Stimulated activated CD4-positive, alpha-beta T cell treated with anti-CD3 and anti-CD28 coated beads, Interleukin-2, amount 100 ng/mL, for 48 hours (primary cell): ENCODE results near the gene KRTAP2-1.
"Not testable (repeated sequence)": the region's sequence is repeated elsewhere in the genome, so short reads cannot be mapped to it uniquely, and the experiment has no call there.

Experiments used
- DNase-seq, 2 donors: peaks; one replicate each; pipeline ENCODE4 v3.0.0-alpha.2; 2020

KRTAP2-1 gene

DNA sequence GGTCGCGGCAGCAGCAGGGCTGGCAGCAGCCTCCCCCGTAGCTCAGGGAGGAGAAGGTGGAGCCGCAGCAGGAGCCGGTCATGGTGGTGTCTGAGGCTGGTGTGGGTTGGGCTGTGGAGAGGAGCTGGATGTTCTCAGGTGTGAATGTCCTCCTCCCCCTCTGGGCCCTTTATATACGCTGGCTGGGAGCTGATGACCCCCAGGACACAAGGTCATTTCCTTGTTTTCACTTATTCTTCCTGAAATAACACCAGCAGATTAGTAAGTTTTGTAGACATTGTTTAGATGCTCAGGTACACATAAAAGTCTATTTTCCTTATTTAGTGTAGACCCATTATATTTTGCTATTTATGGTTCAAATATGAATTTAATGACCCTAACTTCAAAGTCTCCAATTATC, 8.0 kb upstream of the KRTAP2-1 start, which contains the start of gene KRTAP2-2:
KRTAP2-2 (minus strand) TSS at position 101 of the 400 bp plus-strand sequence; CDS start at position 82, 19 bp downstream.
- DNase-seq = not testable (repeated sequence)

DNA sequence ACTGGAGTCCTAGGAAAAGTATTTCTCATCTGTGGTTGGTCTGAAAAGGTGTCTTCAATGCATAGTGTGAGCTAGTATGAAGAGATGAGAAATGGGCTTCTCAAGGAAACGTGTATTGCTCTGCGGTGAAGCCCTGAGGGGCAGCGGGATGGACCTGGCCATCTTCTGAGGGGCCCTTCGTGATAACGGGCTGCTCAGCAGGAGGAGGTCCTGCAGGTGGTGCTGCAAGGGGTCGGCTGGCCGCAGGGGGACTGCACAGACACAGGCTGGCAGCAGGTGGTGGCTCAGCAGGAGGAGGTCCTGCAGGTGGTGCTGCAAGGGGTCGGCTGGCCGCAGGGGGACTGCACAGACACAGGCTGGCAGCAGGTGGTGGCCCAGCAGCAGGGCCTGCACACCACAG, 7.4 kb upstream of the KRTAP2-1 start:
- not testable (repeated sequence) for DNase-seq

DNA sequence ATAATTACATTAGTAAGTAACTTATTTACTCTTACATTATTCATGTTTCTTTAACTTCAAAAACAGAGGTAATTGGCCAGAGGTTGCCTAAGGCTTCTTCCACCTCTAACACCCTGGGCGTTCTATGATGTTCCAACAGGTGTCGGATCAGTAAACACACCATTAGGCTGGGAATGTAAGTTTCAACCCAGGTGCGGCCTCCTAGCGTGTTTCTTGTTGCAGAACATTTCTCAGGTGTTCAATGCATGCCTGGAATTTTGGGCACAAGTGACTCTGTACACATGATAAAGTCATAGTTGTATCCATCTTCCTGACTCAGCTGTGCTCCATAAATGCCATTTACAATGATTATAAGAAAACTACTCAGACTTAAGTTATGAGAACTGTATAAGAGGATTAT, 6.9 kb upstream of the KRTAP2-1 start:
- no peak for DNase-seq

DNA sequence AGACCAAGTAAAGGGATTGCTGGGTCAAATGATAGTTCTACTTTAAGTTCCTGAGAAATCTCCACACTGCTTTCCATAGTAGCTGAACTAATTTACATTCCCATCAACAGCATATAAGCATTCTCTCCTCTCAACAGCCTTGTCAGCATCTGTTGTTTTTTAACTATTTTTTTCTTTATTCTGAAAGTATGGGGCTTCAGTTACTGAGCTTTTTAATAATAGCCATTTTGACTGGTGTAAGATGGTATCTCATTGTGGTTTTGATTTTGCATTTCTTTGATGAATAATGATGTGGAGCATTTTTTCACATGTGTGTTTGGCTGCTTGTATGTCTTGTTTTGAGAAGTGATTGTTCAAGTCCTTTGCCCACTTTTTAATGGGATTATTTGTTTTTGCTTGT, 5.5 kb upstream of the KRTAP2-1 start:
- DNase-seq = no peak

DNA sequence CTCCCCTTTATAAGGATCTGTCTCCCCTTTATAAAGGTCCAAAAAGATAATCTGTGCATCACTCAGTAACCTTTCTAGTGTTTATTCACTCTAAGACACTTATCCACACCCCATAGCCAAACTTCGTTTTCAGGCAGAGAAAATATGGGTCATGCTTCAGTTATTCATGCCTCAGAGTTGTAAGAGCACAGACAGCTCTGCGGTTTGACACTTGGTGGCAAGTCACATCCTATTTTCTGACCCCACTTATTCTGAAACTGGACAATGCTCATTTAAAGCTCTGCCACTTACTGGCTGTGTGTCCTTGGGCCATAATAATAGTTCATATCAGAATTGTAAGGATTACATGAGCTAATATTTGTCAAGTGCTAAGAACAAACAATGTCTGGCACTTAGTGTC, 2.0 kb upstream of the KRTAP2-1 start:
- DNase-seq = no peak

DNA sequence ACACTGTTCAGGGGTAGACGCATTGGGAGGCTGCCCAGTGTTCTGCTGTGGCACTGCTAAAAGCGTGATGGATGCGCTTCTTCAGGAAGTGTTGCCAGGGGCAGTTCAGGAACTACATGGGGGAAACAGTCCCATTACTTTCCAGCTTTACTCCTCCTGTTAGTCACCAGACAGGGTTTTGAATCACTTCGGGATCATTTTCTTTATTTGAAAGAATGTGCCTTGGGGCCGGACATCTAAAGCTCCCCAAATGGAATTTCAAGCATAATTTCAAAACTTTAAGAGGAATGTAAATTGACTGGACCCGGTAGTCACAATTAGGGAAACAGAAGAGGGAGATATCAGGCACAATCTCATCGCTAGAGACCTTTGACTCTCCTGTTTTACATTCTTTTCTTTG, 1.3 kb upstream of the KRTAP2-1 start:
- no peak for DNase-seq

DNA sequence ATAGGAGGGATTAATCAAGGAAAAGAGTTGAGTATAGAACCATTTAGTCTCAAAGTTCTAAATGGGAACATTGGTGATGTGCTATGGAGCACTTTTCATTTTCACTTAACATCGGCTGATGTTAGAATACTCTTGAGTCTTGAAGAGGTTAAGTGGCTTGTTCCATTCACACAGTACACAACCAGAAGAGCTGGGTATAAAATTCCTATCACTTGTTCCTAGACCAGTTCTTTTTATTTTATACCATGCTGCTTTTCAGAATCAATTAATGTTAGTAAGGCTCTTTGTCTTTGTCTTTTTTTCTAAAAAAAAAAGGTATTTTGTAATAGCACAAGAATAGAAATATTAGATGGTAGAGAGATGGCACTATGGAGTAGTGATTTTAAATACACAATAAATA, 4.2 kb downstream of the KRTAP2-1 start:
- no peak for DNase-seq

DNA sequence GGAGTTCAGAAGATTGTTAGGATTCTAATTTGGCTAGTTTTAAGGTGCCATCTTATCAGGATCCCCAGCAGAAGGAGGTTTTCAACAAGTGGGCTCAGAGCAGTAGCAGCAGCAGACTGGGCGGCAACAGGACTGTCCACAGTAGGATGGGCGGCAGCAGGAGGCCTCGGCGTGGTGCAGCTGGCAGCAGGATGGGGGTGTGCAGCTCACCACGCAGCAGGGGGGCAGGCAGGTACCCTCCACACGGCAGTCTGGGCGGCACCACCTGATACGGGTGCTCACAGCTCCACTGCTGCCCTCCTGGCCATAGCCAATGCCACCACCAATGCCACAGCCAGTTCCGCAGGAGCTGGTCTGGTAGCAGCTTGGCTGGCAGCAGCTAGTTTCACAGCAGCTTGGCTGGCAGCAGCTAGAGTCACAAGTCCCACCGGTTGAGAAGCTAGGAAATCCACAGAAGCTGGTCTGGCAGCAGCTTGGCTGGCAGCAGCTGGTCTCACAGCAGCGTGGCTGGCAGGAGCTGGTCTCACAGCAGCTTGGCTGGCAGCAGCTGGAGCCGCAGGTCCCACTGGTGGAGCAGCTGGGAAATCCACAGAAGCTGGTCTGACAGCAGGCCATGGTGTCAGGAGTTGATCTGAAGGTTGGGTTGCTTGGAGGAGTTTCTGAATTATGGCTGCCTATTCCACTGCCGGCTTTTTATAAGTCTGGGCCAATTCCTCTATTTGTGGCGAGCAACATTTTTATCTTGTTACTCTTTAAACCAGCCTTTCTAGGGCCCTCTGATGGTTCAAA, 6.1 kb downstream of the KRTAP2-1 start, which contains the start of gene KRTAP1-1:
KRTAP1-1 (minus strand) TSS at position 668 of the 789 bp plus-strand sequence; CDS start at position 615, 53 bp downstream.
- not testable (repeated sequence) for DNase-seq

DNA sequence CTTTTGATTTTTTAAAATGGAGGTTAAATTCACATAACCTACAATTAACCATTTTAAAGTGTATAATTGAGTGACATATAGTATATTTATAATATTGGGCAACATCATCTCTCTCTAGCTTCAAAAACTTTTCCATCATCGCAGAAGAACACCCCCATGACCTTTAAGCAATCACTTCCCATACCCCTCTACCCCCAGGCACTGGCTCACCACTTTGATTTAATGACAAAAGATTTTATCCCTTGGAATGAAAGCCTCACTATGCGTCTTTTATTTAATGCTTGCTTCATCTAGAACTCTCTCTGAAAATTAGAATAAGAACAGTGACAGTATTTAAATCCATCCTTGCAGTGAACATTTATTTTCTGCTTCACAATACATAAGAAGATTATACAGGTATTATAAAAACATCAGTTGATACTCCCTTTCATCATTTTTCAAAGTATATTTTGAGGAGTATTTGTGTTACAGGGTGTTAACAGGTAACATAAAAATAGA, 9.2 kb downstream of the KRTAP2-1 start:
- DNase-seq = no peak

DNA sequence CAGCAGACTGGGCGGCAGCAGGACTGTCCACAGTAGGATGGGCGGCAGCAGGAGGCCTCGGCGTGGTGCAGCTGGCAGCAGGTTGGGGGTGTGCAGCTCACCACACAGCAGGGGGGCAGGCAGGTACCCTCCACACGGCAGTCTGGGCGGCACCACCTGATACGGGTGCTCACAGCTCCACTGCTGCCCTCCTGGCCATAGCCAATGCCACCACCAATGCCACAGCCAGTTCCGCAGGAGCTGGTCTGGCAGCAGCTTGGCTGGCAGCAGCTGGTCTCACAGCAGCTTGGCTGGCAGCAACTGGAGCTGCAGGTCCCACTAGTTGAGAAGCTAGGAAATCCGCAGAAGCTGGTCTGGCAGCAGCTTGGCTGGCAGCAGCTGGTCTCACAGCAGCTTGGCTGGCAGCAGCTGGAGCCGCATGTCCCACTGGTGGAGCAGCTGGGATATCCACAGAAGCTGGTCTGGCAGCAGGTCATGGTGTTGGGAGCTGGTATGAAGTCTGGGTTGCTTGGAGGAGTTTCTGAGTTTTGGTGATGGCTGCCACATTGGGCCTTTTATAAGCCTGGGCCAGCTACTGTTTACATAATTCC, 12.7 kb downstream of the KRTAP2-1 start, which contains the start of gene KRTAP1-3:
KRTAP1-3 (minus strand) TSS at position 529 of the 590 bp plus-strand sequence; CDS start at position 476, 53 bp downstream.
- DNase-seq = not testable (repeated sequence)

DNA sequence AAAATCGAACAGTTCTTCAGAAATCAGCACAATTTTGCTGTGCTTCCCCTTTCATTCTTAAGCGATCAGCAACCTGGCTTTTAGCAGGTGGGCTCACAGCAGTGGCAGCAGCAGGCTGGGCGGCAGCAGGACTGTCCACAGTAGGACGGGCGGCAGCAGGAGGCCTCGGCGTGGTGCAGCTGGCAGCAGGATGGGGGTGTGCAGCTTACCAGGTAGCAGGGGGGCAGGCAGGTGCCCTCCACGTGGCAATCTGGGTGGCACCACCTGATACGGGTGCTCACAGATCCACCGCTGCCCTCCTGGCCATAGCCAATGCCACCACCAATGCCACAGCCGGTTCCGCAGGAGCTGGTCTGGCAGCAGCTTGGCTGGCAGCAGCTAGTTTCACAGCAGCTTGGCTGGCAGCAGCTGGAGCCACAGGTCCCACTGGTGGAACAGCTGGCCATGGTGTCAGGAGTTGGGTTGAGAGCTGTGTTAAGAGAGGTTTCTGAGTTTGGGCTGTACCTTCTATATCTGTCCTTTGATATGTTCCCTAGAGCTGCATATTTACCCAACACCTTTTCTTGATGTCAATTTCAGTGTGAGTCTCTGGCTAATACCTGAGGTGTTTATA, 17.4 kb downstream of the KRTAP2-1 start, which contains the start of gene KRTAP1-4:
KRTAP1-4 (minus strand) TSS at position 563 of the 613 bp plus-strand sequence; CDS start at position 446, 117 bp downstream.
- no peak for DNase-seq

DNA sequence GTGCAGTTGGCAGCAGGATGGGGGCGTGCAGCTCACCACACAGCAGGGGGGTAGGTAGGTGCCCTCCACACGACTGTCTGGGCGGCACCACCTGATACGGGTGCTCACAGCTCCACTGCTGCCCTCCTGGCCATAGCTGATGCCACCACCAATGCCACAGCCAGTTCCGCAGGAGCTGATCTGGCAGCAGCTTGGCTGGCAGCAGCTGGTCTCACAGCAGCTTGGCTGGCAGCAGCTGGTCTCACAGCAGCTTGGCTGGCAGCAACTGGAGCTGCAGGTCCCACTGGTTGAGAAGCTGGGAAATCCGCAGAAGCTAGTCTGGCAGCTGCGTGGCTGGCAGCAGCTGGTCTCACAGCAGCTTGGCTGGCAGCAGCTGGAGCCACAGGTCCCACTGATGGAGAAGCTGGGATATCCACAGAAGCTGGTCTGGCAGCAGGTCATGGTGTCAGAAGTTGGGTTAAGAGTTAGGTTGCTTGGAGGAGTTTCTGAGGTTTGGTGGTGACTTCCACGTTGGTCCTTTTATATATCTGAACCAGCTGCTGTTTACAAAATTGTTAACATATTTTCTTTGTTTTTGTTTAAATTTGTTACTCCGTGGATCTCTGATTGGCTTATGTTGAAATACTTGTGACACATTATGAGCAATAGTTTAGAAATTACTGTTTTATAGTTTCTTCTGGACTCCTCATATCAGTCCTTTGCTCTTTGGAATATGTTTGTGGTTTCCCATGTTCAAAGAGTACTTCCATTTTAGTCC, 20.2 kb downstream of the KRTAP2-1 start, which contains the start of gene KRTAP1-5:
KRTAP1-5 (minus strand) TSS at position 494 of the 757 bp plus-strand sequence; CDS start at position 441, 53 bp downstream.
- DNase-seq = no peak

DNA sequence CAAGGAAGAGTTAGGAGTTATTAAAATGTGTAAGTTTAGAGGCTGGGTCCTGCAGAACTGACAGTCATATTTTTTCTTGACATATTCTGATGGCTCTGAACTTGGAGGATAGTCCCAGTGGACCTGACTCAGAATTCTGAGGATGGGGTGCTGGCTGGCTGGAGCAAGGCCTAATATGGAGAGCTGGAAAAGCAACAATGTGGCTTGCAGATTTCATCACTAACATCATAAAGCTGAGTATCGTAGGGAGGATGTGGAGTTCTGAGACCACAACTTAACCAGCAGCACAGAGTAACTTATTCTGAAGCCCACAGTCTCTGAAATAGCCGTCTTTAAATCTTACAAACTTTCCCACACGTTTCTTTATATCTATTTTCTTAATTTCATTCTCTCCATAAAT, 22.4 kb downstream of the KRTAP2-1 start:
- no peak for DNase-seq

DNA sequence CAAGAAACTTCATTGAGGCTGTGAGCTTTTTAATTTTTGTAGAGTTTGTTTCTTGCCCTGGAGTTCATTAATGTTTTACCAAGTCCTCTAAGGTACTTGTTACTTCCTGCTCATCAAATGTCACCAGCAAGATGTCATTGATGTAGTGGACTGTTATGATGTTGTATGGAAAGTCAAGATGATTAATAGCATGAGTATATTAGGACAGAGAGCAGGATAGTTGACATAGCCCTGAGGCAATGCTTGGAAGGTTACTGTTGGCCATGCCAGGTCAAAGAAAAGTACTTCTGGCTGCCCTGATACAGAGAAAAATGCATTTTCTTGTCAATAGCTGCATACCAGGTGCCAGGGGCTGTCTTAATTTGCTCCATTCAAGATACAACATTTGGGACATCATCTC, 26.8 kb downstream of the KRTAP2-1 start:
- DNase-seq = no peak

DNA sequence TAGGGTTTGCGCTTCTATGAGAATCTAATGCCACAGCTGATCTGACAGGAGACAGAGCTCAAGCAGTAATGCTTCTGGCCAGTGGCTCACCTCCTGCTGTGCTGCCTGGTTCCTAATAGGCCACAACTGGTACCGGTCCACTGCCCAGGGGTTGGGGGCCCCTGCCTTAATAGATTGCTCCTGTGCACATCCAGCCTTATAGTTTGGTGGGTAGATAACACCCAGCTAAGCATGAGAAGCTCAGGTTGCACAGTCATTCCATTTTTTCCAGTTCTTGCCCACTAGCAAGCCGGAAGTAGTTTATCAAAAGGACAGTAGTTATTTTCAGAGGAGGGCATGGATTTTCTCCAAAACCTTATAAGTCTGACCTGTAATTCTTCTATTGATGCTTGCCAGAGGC, 27.7 kb downstream of the KRTAP2-1 start:
- DNase-seq = no peak

DNA sequence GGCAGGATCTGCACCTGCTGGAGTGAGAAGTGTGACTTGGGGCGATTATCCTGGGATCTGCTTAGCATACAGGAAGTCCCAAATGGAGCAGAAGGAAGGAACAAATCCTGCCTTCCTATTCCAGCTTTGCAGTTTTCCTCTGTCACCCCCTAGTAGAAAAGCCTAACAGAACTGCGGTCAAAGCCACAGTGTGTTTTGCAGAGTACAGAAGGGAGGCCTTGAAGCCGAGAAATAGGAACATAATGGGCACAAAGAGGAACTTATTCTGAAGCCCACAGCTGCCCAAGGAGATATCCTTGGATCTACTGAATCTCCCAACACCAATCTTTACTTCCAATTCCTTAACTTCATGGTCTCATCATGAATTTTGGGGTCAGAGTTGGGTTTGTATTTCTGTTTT, 28.6 kb downstream of the KRTAP2-1 start:
- no peak for DNase-seq

DNA sequence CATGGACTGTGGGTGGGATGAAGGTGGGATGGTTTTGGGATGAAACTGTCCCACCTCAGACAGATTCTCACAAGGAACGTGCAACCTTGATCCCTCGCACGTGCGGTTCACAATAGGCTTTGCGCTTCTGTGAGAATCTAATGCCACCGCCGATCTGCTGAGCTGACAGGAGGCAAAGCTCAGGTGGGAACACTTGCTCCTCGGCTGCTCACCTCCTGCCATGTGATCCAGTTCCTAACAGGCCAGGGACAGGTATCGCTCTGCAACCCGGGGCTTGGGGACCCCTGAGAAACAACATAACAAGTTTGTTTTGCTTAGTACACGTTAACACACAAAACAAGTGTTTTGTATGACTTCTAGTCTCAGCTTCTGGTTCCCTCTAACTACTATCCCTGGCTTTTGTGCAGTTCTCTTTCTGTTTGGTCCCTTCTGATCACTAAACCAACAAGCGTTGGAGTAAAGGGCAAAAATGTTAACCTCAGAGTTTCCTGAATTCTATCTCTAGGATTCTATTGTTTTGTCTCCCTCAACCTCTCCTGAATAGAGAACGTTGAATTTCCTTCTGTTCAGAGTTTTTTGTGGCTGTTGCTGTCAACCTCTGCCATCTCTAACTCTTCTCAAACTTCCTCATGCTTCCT, 30.4 kb downstream of the KRTAP2-1 start:
- DNase-seq = no peak

DNA sequence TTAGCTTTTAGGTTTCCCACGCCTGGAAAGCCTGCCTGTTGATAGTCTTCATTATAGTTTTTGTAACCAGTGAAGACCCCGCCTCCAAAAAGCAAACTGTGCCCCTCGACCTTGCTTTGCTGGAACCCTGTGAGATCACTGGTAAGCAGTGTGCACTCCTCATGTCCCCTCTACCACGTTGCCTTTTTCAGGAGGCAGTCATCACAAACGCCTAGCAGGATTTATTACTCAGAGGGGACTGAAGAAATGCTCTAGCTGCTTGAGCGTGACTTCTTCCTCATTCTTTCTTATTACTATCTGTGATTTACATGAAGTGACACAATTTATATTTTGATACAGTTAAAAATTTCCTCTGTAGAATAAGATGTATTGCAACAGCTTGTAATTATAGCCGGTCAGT, 31.7 kb downstream of the KRTAP2-1 start:
- no peak for DNase-seq

DNA sequence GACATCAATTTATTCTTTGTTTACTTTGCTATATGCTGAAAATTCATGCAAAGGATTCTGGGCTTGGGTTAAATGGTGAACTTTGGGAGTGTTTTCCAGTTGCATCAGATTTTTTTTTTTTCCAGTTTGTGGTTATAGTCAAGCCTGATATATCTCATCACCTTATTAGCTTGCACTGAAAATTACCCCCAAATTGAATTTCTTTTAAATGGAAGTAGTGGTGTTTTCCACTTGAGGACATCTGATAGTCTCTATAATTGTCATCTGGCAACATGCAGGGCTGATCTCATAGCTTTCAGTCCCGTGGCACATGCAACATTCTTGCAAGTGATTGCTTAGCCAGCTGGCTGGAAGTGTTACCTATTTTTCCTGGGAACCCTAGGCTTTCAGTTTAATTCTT, 33.5 kb downstream of the KRTAP2-1 start:
- no peak for DNase-seq

DNA sequence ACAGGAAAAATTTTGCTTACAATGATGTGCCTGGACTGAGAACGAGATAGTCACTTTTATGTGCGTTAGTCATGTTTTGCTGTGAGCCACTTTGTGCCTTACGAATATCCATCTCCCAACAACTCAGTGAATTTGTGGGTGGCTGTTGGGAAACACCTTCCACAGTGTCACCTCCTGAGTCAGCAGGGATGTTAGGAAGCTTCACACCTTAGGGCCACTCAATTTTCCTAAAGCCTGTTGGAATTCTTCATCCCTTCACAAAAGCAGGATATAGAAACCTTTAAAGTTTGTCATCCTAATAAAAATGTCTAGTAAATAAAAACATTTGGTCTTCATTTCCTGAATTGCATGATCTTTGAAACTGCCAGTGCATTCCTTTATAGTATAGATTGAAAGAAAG, 33.9 kb downstream of the KRTAP2-1 start:
- no peak for DNase-seq

DNA sequence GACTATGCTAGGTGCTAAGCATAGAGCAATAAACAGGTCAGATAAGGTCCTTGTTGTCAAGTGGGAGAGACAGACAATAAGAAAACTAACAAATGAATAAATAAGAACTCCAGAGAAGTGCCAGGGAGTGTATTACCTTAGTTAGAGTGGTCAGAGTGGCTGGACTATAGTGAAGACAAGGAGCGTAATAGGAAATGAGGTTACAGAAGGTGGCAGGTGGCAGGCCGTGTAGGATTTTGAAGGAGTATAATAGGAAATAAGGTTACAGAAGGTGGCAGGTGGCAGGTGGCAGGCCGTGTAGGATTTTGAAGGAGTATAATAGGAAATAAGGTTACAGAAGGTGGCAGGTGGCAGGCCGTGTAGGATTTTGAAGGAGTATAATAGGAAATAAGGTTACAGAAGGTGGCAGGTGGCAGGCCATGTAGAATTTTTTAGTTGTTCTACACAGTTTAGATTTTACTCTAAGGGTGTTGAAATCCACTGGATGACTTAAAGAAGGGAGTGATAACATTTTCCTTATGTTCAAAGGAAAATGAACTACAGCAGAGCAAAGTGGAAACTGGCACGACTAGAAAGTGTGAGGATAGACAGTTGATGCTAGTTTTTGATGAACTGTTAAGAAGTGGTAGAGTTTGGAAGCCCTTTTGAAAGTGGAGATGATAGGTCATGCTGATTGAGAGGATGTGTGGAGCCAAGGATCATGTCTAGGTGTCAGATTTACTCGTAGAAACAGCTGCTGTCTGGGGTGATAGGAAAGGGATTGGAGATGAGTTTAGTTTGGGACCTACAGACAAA, 34.6 kb downstream of the KRTAP2-1 start:
- no peak for DNase-seq
